Measurements from ENCODE around the gene OLIG1.

Gene OLIG1

DNA sequence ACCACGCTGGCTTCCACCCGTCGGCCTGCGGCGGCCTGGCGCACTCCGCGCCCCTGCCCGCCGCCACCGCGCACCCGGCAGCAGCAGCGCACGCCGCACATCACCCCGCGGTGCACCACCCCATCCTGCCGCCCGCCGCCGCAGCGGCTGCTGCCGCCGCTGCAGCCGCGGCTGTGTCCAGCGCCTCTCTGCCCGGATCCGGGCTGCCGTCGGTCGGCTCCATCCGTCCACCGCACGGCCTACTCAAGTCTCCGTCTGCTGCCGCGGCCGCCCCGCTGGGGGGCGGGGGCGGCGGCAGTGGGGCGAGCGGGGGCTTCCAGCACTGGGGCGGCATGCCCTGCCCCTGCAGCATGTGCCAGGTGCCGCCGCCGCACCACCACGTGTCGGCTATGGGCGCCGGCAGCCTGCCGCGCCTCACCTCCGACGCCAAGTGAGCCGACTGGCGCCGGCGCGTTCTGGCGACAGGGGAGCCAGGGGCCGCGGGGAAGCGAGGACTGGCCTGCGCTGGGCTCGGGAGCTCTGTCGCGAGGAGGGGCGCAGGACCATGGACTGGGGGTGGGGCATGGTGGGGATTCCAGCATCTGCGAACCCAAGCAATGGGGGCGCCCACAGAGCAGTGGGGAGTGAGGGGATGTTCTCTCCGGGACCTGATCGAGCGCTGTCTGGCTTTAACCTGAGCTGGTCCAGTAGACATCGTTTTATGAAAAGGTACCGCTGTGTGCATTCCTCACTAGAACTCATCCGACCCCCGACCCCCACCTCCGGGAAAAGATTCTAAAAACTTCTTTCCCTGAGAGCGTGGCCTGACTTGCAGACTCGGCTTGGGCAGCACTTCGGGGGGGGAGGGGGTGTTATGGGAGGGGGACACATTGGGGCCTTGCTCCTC is 42.3 kb upstream of the OLIG1 start:
- TF ChIP-seq, protein P1, sequence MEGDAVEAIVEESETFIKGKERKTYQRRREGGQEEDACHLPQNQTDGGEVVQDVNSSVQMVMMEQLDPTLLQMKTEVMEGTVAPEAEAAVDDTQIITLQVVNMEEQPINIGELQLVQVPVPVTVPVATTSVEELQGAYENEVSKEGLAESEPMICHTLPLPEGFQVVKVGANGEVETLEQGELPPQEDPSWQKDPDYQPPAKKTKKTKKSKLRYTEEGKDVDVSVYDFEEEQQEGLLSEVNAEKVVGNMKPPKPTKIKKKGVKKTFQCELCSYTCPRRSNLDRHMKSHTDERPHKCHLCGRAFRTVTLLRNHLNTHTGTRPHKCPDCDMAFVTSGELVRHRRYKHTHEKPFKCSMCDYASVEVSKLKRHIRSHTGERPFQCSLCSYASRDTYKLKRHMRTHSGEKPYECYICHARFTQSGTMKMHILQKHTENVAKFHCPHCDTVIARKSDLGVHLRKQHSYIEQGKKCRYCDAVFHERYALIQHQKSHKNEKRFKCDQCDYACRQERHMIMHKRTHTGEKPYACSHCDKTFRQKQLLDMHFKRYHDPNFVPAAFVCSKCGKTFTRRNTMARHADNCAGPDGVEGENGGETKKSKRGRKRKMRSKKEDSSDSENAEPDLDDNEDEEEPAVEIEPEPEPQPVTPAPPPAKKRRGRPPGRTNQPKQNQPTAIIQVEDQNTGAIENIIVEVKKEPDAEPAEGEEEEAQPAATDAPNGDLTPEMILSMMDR (IDR thresholded peaks at IDR 0.05; ENCODE audit: extremely low read depth, missing control alignments) = no peak
- DNase-seq (ENCODE audit: low spot score) = peak; percentile 56

DNA sequence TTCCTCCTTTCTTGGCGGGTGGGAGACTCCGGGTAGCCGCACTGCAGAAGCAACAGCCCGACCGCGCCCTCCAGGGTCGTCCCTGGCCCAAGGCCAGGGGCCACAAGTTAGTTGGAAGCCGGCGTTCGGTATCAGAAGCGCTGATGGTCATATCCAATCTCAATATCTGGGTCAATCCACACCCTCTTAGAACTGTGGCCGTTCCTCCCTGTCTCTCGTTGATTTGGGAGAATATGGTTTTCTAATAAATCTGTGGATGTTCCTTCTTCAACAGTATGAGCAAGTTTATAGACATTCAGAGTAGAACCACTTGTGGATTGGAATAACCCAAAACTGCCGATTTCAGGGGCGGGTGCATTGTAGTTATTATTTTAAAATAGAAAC is 41.7 kb upstream of the OLIG1 start:
- DNase-seq (ENCODE audit: low spot score) = peak; percentile 34
- TF ChIP-seq, protein P1 (IDR thresholded peaks at IDR 0.05; ENCODE audit: extremely low read depth, missing control alignments) = no peak

DNA sequence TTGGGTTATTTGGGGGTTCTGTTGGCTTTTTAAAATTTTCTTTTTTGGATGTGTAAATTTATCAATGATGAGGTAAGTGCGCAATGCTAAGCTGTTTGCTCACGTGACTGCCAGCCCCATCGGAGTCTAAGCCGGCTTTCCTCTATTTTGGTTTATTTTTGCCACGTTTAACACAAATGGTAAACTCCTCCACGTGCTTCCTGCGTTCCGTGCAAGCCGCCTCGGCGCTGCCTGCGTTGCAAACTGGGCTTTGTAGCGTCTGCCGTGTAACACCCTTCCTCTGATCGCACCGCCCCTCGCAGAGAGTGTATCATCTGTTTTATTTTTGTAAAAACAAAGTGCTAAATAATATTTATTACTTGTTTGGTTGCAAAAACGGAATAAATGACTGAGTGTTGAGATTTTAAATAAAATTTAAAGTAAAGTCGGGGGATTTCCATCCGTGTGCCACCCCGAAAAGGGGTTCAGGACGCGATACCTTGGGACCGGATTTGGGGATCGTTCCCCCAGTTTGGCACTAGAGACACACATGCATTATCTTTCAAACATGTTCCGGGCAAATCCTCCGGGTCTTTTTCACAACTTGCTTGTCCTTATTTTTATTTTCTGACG is 41.1 kb upstream of the OLIG1 start:
- DNase-seq (ENCODE audit: low spot score) = peak; percentile 28
- TF ChIP-seq, protein P1 (IDR thresholded peaks at IDR 0.05; ENCODE audit: extremely low read depth, missing control alignments) = no peak

DNA sequence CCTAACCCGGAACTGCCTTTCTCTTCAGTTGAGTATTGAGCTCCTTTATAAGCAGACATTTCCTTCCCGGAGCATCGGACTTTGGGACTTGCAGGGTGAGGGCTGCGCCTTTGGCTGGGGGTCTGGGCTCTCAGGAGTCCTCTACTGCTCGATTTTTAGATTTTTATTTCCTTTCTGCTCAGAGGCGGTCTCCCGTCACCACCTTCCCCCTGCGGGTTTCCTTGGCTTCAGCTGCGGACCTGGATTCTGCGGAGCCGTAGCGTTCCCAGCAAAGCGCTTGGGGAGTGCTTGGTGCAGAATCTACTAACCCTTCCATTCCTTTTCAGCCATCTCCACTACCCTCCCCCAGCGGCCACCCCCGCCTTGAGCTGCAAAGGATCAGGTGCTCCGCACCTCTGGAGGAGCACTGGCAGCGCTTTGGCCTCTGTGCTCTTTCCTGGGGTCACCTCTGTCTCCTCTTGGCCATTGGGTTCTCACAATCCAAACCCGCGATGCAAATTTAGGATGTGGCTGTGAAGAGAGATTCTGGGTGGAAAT is 40.5 kb upstream of the OLIG1 start:
- peak; percentile 35 for DNase-seq (ENCODE audit: low spot score)
- TF ChIP-seq, protein P1 (IDR thresholded peaks at IDR 0.05; ENCODE audit: extremely low read depth, missing control alignments) = no peak

DNA sequence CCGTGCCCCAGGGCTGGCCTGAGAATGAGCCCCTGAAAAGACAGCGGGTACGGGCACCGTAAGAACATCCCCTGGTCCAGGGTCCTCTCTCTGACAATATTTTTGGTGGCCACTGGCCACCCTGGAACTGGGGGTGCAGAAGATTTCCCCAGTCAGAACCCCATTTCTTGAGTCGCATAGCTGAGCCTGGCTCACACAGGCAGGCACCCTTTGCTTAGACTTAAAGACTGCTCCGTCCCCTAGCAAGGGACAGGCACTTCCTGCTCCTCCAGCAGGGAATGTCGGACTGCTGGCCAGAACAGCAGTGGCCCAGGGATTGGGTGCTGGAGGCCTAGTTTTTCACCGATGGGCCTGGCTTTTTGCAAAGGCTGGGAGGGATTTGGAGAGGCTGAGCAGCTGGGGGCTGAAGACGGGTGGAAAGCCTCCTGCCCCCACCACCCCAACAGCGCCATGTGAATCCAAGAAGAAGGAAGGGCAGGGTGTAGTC is 39.9 kb upstream of the OLIG1 start:
- TF ChIP-seq, protein P1 (IDR thresholded peaks at IDR 0.05; ENCODE audit: extremely low read depth, missing control alignments) = no peak
- DNase-seq (ENCODE audit: low spot score) = no peak

DNA sequence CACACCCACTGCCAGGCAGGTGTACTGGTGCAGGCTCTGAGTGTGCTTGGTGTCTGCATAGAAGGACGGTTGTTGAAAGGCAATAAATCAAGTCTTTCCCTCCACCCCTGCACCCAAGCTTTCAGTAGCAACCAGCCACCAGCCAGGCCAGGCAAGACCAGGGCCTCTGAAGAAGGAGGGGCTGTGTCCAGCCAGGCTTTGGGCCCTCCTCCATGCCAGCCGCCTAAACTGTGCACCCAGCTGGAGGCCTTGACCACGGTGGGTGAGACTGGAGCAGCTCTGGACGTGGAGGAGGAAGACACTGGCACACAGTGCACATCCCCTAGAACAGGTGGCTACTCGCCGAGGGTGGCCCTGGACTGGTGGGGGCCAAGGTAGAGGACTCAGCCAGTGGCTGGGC is 39.3 kb upstream of the OLIG1 start:
- TF ChIP-seq, protein P1 (IDR thresholded peaks at IDR 0.05; ENCODE audit: extremely low read depth, missing control alignments) = no peak
- DNase-seq (ENCODE audit: low spot score) = peak; percentile 26

Data from GM20000 (cell line).